Esophagus muscularis mucosa (tissue), 3 donors: Measurements from ENCODE around the gene STK39.
A peak's percentile ranks its signal among the peaks of the same experiment; 100 is the strongest.

Source experiments
- CTCF ChIP-seq, 3 experiments: fragments of 200-600 bp in 2 of 3; fragments of 450-650 bp in 1 of 3; sonication (generic) in 2 of 3; IDR thresholded peaks; one replicate each; pipeline ENCODE4 v1.5.1; 2017 to 2019; ENCODE audit warnings: antibody characterized with exemption in 3 of 3, mild to moderate bottlenecking in 2 of 3, moderate library complexity in 1 of 3
- POLR2A ChIP-seq: fragments of 450-650 bp; IDR thresholded peaks from one replicate; pipeline ENCODE4 v1.6.1; 2017; ENCODE audit warnings: antibody characterized with exemption, moderate library complexity, mild to moderate bottlenecking, low read depth
- POLR2AphosphoS5 ChIP-seq, 2 donors: sonication (generic); formaldehyde crosslinking; IDR thresholded peaks; one replicate each; pipeline ENCODE4 v1.6.1; 2017; ENCODE audit warnings: antibody characterized with exemption in 2 of 2

- TF ChIP-seq CTCF (IDR thresholded peaks at IDR 0.05) (peak; percentile 3 to 33 (median 15)), POLR2A (no peak), POLR2AphosphoS5 (IDR thresholded peaks at IDR 0.05) (no peak)
Observed at GRCh38 chr2:167964650-167965413, 282.6 kb downstream of the STK39 start.
